Sigmoid colon (tissue), 3 donors: ENCODE data around the gene CASS4.

Experiments used
- POLR2A ChIP-seq, 2 donors: fragments of 450-650 bp; IDR thresholded peaks; one replicate each; pipeline ENCODE4 v1.6.1; 2016; ENCODE audit warnings: antibody characterized with exemption in 2 of 2, mild to moderate bottlenecking in 2 of 2, moderate library complexity in 2 of 2
- TF ChIP-seq, protein P1 (sequence below), 4 experiments: fragments of 450-650 bp in 3 of 4; fragments of 200-600 bp in 1 of 4; IDR thresholded peaks; one replicate each; pipeline ENCODE4 v1.5.1; 2016 to 2019; ENCODE audit warnings: antibody characterized with exemption in 4 of 4, mild to moderate bottlenecking in 3 of 4, moderate library complexity in 2 of 4

- no peak for TF ChIP-seq POLR2A (IDR thresholded peaks at IDR 0.05)
- TF ChIP-seq, protein P1, sequence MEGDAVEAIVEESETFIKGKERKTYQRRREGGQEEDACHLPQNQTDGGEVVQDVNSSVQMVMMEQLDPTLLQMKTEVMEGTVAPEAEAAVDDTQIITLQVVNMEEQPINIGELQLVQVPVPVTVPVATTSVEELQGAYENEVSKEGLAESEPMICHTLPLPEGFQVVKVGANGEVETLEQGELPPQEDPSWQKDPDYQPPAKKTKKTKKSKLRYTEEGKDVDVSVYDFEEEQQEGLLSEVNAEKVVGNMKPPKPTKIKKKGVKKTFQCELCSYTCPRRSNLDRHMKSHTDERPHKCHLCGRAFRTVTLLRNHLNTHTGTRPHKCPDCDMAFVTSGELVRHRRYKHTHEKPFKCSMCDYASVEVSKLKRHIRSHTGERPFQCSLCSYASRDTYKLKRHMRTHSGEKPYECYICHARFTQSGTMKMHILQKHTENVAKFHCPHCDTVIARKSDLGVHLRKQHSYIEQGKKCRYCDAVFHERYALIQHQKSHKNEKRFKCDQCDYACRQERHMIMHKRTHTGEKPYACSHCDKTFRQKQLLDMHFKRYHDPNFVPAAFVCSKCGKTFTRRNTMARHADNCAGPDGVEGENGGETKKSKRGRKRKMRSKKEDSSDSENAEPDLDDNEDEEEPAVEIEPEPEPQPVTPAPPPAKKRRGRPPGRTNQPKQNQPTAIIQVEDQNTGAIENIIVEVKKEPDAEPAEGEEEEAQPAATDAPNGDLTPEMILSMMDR (IDR thresholded peaks at IDR 0.05), result no peak
Measured at GRCh38 chr20:56451056-56451765, 39.2 kb downstream of the CASS4 start.
